H1 (cell line): ENCODE results near the gene RASA1.

ENCODE experiments used
- CREB1 ChIP-seq: IDR thresholded peaks from 2 replicates; pipeline ENCODE4 v1.6.1; 2012; ENCODE audit warnings: inconsistent platforms
- POU5F1 ChIP-seq: IDR thresholded peaks from 2 replicates; pipeline ENCODE4 v1.6.1; 2011; ENCODE audit warnings: low read depth, mild to moderate bottlenecking, low read length, moderate library complexity
- SP1 ChIP-seq: IDR thresholded peaks from 2 replicates; pipeline ENCODE4 v1.6.1; 2011; ENCODE audit warnings: low read depth, low read length
- TF ChIP-seq, protein P1 (sequence below), 3 experiments: IDR thresholded peaks; 1 replicate in 2 of 3; 2 replicates in 1 of 3; pipeline versions ENCODE4 v1.5.1 to v1.6.1; 2011; ENCODE audit warnings: low read length in 3 of 3, mild to moderate bottlenecking in 3 of 3, inconsistent platforms in 2 of 3, low read depth in 1 of 3, moderate library complexity in 1 of 3; ENCODE audit not compliant: insufficient read depth in 1 of 3; ENCODE audit errors: control extremely low read depth in 1 of 3

DNA sequence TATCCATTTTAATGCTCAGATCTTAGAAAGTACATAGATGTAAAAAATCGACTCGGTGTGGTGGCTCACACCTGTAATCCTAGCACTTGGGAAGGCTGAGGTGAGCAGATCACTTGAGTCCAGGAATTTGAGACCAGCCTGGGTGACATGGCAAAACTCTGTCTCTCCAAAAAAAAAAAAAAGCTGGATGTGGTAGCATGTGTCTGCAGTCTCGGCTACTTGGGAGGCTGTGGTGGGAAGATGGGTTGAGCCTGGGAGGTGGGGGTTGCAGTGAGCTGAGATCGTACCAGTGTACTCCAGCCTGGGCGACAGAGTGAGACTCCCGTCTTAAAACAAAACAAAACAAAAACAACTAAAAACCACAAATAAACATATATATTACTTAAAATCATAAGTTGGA lies 61.4 kb downstream of the RASA1 start:
- TF ChIP-seq, protein P1, sequence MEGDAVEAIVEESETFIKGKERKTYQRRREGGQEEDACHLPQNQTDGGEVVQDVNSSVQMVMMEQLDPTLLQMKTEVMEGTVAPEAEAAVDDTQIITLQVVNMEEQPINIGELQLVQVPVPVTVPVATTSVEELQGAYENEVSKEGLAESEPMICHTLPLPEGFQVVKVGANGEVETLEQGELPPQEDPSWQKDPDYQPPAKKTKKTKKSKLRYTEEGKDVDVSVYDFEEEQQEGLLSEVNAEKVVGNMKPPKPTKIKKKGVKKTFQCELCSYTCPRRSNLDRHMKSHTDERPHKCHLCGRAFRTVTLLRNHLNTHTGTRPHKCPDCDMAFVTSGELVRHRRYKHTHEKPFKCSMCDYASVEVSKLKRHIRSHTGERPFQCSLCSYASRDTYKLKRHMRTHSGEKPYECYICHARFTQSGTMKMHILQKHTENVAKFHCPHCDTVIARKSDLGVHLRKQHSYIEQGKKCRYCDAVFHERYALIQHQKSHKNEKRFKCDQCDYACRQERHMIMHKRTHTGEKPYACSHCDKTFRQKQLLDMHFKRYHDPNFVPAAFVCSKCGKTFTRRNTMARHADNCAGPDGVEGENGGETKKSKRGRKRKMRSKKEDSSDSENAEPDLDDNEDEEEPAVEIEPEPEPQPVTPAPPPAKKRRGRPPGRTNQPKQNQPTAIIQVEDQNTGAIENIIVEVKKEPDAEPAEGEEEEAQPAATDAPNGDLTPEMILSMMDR (IDR thresholded peaks at IDR 0.05; ENCODE audit: control extremely low read depth in 1 of 3, insufficient read depth in 1 of 3, low read depth in 1 of 3, low read length in 3 of 3), result no peak
- TF ChIP-seq CREB1 (no peak), POU5F1 (no peak), SP1 (no peak)
